Medulla oblongata (tissue), 1 donor: Measurements from ENCODE around the gene ZIC3.

Experiments
- DNase-seq: peaks from one replicate; pipeline ENCODE4 v3.0.0-alpha.2; 2015; ENCODE audit errors: extremely low spot score

The ZIC3 gene

DNA sequence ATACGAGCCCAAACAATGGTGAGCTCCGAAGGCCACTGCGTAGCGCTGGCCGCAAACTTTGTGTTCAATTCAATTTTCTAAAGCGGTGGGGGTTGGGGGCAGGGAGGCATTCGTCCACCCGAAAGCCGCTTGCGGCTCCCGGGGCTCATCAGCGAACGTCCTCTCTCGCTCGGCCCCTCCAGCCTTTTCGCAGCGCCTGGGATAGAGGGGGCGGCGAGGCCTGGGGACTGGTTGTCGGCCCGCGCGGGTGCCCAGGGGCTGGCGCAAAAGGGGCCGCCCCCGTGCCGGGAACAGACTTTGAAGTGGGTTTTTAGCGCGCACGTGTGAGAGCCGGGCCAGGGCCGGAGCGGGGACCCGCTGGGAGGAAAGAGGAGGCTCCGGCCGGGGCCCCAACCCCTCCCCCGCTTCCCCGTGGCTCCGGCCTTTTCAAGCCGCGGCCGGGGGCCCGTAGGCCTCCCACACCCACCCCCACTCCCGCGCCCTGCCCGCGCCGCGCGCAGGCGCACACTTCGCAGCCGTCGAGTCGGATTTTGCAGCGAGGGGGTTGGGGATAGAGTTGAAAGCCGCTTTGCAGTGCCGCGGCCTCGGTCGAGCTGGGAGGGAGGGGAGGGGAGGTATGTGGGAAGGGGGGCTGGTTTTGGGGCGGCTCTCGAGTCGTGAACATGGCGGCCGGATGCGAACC, 8.3 kb downstream of the ZIC3 start:
- no peak for DNase-seq

GRCh38 chrX:137574784-137575293, 8.9 kb downstream of the ZIC3 start:
- no peak for DNase-seq

DNA sequence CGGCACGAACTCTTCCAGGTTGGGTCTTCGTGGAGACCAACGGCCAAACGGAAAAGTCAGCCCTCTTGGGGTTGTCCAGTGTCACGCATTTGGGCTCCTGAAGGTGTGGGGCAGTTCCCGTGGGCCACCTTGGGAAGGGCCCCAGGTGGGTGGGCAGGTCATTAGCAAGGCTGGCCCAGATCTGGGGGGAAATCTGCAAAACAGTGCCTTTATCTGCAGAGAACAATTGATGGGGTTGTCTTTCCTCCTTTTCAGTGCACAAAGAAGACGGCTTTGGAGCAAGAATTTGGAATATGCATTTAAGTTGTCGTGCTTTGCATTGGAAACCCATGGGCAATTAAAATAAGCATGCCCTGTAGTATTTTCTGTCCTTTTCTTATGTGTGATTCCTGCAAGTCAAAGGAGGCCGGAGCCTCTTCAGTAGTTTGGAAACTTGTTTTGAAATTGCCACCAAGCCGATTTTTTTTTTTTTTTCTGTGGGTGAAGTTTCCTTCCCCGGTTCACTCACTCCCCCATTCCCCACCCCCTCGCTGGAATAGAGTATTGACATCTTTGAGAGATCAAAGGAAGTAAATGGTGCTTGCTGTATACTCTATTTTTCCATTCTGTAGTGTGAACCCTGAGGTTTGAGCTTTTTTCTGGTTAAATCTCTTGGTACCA, 9.8 kb downstream of the ZIC3 start:
- no peak for DNase-seq

DNA sequence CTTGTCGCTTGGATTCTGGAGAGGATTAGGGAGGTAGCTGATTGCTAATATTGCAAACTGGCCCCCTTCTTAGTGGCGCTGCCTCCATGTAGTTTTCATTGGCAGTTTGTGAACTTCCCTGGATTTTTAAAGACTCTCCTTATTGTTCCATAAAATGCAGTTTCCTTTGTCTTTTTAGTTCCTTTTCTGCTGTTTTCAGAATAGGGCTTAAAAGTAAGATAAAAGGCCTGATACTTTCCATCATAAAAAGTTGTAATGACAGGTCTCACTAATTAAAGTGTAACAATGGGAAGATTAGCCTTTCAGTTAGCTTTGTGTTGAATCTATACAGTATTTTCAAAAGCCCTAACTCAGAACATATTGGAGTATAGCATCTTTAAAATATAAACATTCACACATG, 21.2 kb downstream of the ZIC3 start:
- no peak for DNase-seq

- no peak for DNase-seq
Measured at GRCh38 chrX:137600769-137601168, 34.8 kb downstream of the ZIC3 start.
